Memory B cell (primary cell): Measurements from ENCODE around the gene PRKCA.

Experiments used
- ATAC-seq: fragments of 150-1000 bp; cut with Tn5 transposase; 2 replicates; pipeline ENCODE4 v1.10.0; 2021; ENCODE audit warnings: low read depth, mild to moderate bottlenecking, moderate library complexity
- DNase-seq, 2 donors: peaks; one replicate each; pipeline ENCODE4 v3.0.0; 2022; ENCODE audit warnings: low spot score in 2 of 2
- H3K27ac Mint-ChIP-seq: one replicate; pipeline ENCODE4 v1.8.0; 2022; ENCODE audit warnings: mild to moderate bottlenecking, moderate library complexity, mixed read lengths
- H3K27me3 Mint-ChIP-seq: one replicate; pipeline ENCODE4 v1.8.0; 2022; ENCODE audit warnings: mixed read lengths
- H3K36me3 Mint-ChIP-seq: one replicate; pipeline ENCODE4 v1.8.0; 2022; ENCODE audit warnings: mild to moderate bottlenecking, mixed read lengths
- H3K4me1 Mint-ChIP-seq: one replicate; pipeline ENCODE4 v1.8.0; 2022; ENCODE audit warnings: mixed read lengths
- H3K4me3 Mint-ChIP-seq: one replicate; pipeline ENCODE4 v1.8.0; 2022; ENCODE audit warnings: mild to moderate bottlenecking, moderate library complexity, mixed read lengths
- H3K9me3 Mint-ChIP-seq: one replicate; pipeline ENCODE4 v1.8.0; 2022; ENCODE audit warnings: mixed read lengths

The PRKCA gene

DNA sequence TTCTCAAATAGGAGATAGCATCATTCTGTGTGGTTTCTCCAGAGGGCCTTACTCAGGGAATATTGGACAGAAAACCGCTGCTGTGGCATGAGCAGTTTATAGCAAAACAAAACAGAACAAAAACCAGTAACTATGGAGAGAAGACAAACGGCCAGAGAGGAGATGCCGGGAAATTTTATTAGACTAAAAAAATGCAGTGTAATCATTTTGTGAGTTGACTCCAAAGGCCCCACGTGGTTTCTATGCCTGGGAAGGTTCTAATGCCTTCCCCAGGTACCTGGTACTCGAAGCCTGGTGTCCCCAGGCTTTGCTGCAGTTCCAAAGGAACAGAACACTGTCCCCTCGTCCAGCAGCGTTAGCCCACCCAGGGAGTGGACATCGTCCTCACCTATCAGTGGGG is 519.6 kb downstream of the PRKCA start:
- ATAC-seq, result no peak
- no peak overlapping the region for H3K4me3 Mint-ChIP-seq
- no peaks in the 10 kb centered on the region for H3K4me1 Mint-ChIP-seq
- H3K36me3 Mint-ChIP-seq, result peaks cover 2% of the 10 kb centered on the region
- H3K27me3 Mint-ChIP-seq, result peaks cover 5% of the 10 kb centered on the region
- H3K9me3 Mint-ChIP-seq, result peaks cover 8% of the 10 kb centered on the region
- DNase-seq, result no peak
- no peak overlapping the region for H3K27ac Mint-ChIP-seq

DNA sequence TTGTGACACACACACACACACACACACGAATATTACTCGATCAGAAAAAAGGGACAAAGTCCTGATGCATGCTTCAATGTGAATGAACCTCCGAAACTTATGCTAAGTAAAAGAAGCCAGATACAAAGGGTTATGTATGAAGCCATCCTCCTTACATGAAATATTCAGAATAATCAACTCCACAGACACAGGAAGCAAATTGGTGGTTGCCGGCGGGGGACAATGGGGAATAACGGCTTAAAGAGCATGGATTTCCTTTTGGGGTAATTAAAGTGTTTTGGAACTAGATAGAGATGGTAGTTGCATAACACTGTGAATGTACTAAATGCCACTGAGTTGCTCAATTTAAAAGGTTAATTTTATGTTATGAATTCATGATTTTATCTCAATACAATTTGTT is 524.4 kb downstream of the PRKCA start:
- Mint-ChIP-seq H3K27me3 (peaks cover 12% of the 10 kb centered on the region), H3K4me1 (no peaks in the 10 kb centered on the region), H3K4me3 (no peak overlapping the region), H3K9me3 (peaks cover 2% of the 10 kb centered on the region), H3K27ac (no peak overlapping the region), H3K36me3 (no peaks in the 10 kb centered on the region)
- DNase-seq (no peak), ATAC-seq (no peak)

DNA sequence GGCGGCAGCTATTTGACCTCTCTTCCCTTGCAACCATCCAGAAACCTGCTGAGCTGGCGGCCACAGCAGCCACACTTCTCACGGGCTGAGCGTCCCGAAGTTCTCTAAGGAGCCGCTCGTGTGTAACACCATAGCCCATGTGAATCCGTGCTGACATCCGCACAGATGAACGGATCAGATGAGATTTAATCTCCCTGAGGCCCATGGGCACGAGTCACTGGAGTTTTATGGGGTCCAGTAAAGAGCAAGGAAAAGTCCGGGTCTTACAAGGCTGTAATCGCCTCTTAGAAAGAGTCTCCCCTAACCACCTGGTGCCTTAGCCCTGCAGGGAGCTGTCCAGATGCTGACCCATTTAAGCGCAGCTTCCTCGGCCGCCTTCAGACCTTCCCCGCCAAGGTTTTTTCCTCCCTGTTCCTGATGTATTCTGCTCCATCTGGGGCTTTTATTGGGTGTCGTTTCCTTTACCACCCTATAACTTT is 527.0 kb downstream of the PRKCA start:
- Mint-ChIP-seq H3K36me3 (peaks cover 1% of the 10 kb centered on the region), H3K27me3 (peaks cover 14% of the 10 kb centered on the region), H3K4me3 (no peak overlapping the region), H3K27ac (no peak overlapping the region), H3K9me3 (peaks cover 2% of the 10 kb centered on the region), H3K4me1 (no peaks in the 10 kb centered on the region)
- DNase-seq (no peak), ATAC-seq (no peak)

DNA sequence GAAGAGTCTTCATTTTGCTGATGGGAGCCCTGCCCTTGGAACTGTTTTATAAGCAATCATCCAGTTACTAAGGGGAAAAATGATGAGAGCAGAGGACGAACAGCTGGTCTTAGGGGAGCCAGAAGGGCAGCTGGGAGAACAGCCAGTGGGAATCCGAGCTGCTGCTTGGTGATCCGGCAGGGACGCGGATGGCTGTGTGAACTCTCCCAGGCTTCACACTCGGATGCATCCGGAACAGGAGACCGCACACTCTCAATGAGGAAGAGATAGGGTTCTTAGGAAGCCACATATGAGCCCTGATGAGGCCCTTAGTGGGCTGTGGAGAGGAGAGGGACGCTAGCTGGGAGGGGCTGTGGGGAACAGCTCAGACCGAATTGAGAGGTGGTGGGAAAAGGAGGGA is 527.5 kb downstream of the PRKCA start:
- H3K27me3 Mint-ChIP-seq, result peaks cover 14% of the 10 kb centered on the region
- H3K27ac Mint-ChIP-seq, result no peak overlapping the region
- no peak overlapping the region for H3K4me3 Mint-ChIP-seq
- H3K36me3 Mint-ChIP-seq, result peaks cover 1% of the 10 kb centered on the region
- no peak for DNase-seq
- ATAC-seq, result no peak
- no peaks in the 10 kb centered on the region for H3K4me1 Mint-ChIP-seq
- H3K9me3 Mint-ChIP-seq, result peaks cover 2% of the 10 kb centered on the region

DNA sequence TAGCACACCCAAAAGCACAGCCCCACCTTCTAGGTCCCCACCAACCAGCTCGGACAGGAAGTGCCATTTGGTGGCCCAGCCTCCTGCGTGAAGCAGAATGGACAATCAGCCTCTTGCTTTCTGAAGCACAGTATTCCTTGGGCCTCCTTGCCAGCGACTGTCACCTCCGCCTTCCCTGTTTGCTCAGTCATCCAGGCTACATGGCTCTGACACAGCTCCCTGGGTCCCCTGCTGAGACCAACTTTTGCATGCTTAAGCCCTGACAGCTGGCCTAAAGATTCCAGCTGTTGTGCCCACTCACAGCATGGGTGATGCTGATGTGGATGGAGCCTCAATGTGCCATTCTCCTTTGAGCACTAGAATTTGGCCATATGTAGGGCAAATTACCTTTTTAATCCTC is 528.0 kb downstream of the PRKCA start:
- H3K27me3 Mint-ChIP-seq, result peaks cover 14% of the 10 kb centered on the region

DNA sequence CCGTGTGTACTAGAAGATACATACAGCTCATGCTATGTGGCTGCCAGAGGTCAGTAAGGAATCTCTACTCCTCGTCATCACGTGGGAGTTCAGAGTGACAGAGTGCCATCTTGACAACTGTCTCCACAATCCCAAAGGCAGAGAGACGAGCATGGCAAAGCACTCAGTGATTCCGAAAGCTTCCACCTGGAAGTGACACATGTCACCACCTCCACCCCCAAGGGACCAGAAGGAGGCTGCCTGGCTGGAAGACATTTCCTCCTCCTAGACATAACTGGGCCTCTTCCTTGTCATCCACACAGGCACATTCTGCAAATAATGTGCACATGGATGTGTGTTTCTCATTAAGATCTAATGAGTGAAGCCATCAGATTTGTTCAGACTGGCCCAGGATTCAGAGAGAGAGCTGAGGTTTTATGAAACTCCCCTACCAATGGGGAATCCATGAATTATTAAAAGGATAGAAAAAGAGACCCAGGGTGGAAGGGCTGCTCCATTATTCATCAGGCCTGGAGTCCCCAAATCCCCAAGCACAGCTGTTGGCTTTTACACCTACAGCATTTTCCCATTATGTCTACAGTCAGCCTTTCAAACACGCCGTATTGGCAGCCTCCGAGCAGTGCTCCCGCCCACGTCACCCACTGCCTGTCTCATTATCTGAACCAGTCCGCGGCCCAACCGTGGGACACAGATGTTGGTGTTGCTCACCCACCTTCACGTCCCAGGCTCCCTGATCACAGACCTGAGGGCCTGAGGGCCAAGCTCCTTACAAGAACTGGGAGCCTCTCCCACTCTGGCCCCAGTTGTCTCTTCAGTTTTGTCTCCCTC is 529.2 kb downstream of the PRKCA start:
- H3K36me3 Mint-ChIP-seq, result peaks cover 1% of the 10 kb centered on the region
- peaks cover 2% of the 10 kb centered on the region for H3K9me3 Mint-ChIP-seq
- ATAC-seq, result no peak
- no peaks in the 10 kb centered on the region for H3K4me1 Mint-ChIP-seq
- no peak overlapping the region for H3K27ac Mint-ChIP-seq
- DNase-seq, result no peak
- H3K4me3 Mint-ChIP-seq, result no peak overlapping the region
- peaks cover 13% of the 10 kb centered on the region for H3K27me3 Mint-ChIP-seq

More for the DNA sequence above, 528.0 kb downstream of the PRKCA start:
- Mint-ChIP-seq H3K4me3 (no peak overlapping the region), H3K36me3 (peaks cover 1% of the 10 kb centered on the region), H3K27ac (no peak overlapping the region), H3K9me3 (peaks cover 2% of the 10 kb centered on the region), H3K4me1 (no peaks in the 10 kb centered on the region)
- no peak for DNase-seq
- ATAC-seq, result no peak

DNA sequence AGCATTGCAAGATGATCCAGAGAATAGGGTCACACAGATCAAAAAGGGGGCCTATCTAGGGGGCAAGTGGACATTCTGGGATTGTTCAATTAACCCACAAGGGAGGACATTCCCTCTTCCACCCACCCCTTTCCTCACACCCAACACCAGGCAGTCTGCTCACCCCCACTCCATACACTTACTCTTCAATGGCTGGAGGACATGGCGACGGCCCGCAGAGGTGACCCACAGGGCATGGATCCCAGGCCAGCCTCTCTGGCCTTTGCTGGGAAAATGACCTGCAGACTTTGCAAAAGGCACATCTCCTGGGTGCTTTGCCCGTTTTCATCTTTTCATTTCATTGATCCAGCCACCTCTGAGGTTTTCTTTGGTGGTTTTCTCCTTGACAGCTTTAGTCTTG is 530.8 kb downstream of the PRKCA start:
- H3K27me3 Mint-ChIP-seq, result peaks cover 13% of the 10 kb centered on the region
- H3K4me1 Mint-ChIP-seq, result no peaks in the 10 kb centered on the region
- no peak overlapping the region for H3K4me3 Mint-ChIP-seq
- no peak for DNase-seq
- no peak for ATAC-seq
- no peak overlapping the region for H3K27ac Mint-ChIP-seq
- no peaks in the 10 kb centered on the region for H3K9me3 Mint-ChIP-seq
- peaks cover 1% of the 10 kb centered on the region for H3K36me3 Mint-ChIP-seq

DNA sequence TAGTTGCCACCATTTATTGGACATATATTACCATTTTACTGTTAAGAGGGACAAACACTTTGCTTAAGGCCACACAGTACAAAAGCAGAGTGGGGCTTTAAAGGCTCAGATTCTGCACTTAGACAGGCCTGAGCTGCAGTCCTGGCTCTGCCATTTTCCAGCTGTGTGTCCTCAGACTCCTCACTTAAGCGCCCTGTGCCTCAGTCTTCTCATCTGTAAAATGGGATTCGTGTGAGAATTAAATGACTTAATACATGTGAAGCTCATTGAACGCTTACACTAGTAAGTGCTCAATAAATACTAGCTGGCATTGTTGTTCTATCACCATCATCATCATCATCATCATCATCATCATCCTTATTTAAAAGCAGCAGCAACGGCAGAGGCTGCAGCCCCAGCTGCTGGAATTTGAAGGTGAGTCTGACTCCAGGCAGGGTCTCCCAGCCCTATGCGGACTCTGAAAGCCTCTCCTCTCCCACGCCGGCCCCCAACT is 532.1 kb downstream of the PRKCA start:
- Mint-ChIP-seq H3K9me3 (no peaks in the 10 kb centered on the region), H3K36me3 (peaks cover 1% of the 10 kb centered on the region), H3K27me3 (peaks cover 14% of the 10 kb centered on the region), H3K4me1 (no peaks in the 10 kb centered on the region), H3K4me3 (no peak overlapping the region), H3K27ac (no peak overlapping the region)
- DNase-seq (no peak), ATAC-seq (no peak)

DNA sequence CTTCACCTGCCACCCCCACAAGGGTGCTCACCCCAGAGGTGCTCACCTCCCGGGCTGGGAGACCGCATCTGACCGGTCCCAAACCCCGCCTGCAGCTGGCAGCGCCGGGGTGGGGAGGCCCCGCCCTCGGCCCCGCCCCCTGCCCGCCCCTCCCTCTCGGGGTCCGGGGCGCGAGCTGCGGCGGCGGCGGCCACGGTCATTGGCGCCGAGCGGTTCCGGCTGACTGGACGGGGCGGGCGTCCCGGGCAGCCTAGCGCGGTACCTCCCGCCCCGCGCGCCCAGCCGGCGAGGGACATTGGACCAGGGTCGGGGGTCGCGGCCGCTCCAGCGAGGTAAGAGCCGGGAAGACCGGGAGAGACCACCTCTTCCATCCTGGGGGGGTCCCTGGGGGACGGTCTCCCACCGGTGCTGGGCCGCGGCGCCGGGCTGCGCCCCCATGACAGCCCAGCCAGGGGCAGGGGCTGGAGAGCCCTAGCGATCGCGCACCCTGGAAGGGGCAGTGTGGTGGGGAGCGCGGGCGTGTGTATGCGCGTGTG is 532.6 kb downstream of the PRKCA start, which contains the start of gene CACNG5:
Gene CACNG5 (plus strand): TSS at position 199 of the 536 bp plus-strand sequence. CDS start 42,216 bp downstream, outside the sequence.
- peaks cover 12% of the 10 kb centered on the region for H3K27me3 Mint-ChIP-seq
- no peak within 1 kb of the TSS for H3K4me3 Mint-ChIP-seq
- no peaks in the 10 kb centered on the region for H3K4me1 Mint-ChIP-seq
- H3K9me3 Mint-ChIP-seq, result no peaks in the 10 kb centered on the region
- peaks cover 1% of the 10 kb centered on the region for H3K36me3 Mint-ChIP-seq
- no peak for ATAC-seq
- H3K27ac Mint-ChIP-seq, result no peak within 1 kb of the TSS
- DNase-seq, result no peak

DNA sequence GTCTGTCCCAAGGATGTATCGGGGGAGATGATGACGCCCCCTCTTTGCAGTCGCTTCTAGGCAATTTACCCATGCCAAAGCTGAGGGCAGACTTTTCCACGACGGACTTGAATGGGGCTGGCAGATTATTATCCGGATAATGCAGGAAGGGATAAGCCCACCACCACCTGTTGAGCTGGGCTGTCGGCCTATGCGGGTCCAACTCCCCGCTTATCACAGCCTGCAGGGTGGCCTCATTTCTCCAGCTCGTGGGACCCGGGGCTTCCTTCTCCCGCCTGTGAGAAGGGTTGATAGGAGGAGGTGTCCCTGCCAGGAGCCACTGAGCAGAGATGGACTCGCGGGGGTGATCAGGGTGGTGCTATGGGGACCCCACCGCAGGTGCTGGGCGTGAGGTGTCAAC is 533.1 kb downstream of the PRKCA start:
- H3K27ac Mint-ChIP-seq, result no peak overlapping the region
- ATAC-seq (no peak), DNase-seq (no peak)
- H3K36me3 Mint-ChIP-seq, result peaks cover 1% of the 10 kb centered on the region
- peaks cover 10% of the 10 kb centered on the region for H3K27me3 Mint-ChIP-seq
- H3K9me3 Mint-ChIP-seq, result no peaks in the 10 kb centered on the region
- no peaks in the 10 kb centered on the region for H3K4me1 Mint-ChIP-seq
- H3K4me3 Mint-ChIP-seq, result no peak overlapping the region

DNA sequence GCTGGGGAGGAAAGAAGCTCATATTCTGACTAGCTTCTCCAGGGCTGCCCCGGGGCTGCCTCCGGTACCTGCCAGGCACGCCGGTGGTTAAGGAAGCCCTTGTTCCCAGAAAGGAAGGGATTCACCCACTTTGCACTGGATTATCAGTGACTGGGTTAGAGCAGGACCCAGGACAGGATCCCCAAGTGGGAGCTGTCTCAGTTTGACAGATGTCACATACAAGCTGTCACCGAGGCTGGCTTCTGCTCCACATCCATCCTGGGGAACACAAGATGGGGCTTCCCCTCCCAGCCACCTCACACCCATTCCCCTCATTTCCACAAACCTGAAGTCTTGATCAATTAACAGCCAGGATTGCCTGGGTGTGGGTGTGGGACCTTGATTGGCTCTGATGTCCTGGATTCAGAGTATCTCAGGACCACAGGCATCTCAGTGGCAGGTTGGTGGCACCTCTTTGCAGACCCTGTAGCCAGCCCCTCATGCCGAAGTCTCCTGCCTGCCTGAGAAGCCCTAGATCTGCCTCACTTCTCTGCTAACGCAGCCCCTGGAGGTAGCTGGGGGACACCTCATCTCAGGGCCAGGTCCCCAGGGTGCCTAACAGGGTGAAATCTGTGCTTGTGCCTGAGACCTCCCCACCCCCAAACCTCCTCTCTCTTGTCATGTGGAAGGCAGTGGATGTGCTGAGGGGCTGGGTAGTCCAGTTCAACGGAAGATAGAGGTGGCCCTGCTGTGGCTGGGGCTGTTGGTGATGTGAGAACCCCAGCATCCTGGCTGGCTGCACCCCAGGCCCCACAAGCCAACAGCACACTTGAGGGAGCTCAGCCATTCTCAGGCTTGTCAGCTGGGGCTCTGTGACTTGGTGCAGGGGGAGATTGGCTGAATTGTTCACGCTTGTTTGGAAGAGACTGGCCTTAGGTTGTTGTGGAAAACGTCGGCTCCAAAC is 533.9 kb downstream of the PRKCA start:
- Mint-ChIP-seq H3K4me3 (no peak overlapping the region), H3K27ac (no peak overlapping the region), H3K27me3 (peaks cover 10% of the 10 kb centered on the region), H3K36me3 (peaks cover 1% of the 10 kb centered on the region), H3K4me1 (no peaks in the 10 kb centered on the region), H3K9me3 (no peaks in the 10 kb centered on the region)
- no peak for DNase-seq
- no peak for ATAC-seq

DNA sequence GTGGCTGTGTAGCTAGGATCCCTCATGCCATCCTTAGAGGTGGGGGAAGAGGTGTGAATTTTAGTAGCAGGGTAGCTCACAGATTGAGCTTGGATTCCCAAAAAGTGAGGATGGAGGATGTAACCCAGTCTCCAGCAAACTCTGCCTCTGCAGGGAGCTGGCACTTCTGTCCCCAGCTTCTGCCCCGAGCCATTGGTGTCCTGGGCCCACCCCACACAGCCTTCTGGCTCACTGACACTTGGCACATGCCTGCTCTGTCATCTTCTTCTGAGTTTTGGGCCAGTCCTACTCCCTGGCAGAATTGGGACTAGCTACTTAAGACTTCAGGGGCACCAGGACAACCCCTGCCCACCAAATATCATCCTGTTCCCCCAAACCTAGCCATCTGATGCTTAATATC is 534.8 kb downstream of the PRKCA start:
- ATAC-seq (no peak), DNase-seq (no peak)
- no peak overlapping the region for H3K27ac Mint-ChIP-seq
- H3K4me1 Mint-ChIP-seq, result no peaks in the 10 kb centered on the region
- H3K4me3 Mint-ChIP-seq, result no peak overlapping the region
- H3K27me3 Mint-ChIP-seq, result peaks cover 10% of the 10 kb centered on the region
- H3K36me3 Mint-ChIP-seq, result peaks cover 1% of the 10 kb centered on the region
- no peaks in the 10 kb centered on the region for H3K9me3 Mint-ChIP-seq

DNA sequence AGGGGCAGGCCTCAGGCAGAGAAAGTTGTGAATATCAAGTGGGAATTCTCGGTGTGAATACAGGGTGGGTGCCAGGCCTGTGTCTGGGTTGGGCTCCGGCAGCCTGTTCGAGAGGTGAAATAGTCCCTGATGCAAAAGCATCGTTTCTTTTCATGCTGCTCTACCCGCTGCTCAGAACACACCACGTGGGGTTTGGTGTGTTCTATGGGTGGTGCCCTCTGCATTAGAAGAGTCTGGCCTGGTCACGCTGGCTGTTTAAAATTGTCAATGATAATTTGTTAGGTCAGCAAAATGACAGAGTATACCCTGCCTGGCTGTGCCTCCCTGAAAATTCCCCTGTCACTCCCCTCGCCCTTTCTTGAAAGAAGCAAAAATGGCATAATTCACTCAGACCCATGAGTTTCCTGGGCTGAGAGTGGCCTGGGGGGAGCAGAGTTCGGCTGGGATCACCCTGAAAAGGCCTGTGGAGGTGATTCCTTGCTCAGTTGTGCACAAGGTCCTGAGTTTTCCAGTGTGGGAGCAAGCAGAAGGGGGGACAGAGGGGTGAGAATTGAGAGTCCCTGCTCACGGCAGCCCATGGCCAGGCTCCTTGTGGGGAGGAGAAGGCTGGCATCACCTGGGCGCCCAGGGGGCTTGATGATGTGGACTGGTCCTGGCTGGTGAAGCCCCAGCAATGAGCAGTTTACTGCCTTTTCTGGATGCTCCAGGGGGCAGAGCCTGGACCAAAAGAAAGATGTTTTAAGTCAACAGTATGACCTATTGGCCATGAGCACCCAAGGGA is 535.7 kb downstream of the PRKCA start:
- Mint-ChIP-seq H3K4me1 (no peaks in the 10 kb centered on the region), H3K36me3 (no peaks in the 10 kb centered on the region), H3K27me3 (peaks cover 10% of the 10 kb centered on the region), H3K4me3 (no peak overlapping the region), H3K27ac (no peak overlapping the region), H3K9me3 (no peaks in the 10 kb centered on the region)
- no peak for ATAC-seq
- no peak for DNase-seq
